GM19239 (cell line): Measurements from ENCODE around the gene FAM124B.

Experiments used
- DNase-seq: peaks from one replicate; pipeline ENCODE4 v3.0.0; 2011; ENCODE audit warnings: low spot score; ENCODE audit not compliant: insufficient read length
- FAIRE-seq: peaks from 2 replicates; lab custom pipeline; 2011; peaks lifted over from hg19 to GRCh38; lab: Jason Lieb, UNC

Gene FAM124B

DNA sequence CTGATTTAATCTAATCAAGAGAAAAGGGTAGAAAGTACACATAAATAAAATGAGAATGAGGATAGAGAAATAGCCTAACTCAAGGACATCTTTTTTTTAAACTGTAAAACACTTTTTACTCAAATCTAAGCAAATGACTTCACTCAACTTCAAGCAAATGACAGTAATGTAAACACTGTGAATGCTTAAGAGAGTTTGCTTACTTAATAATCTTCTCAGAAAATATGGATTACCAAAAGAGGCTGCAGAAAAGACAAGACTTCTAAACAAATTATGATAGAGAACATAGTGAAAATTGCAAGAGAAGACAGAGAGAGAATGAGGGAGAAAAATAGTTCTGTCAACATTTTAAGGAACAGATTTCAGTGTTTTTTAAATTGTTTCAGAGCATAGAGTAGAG is 52.5 kb downstream of the FAM124B start:
- no peak for DNase-seq
- no peak for FAIRE-seq

DNA sequence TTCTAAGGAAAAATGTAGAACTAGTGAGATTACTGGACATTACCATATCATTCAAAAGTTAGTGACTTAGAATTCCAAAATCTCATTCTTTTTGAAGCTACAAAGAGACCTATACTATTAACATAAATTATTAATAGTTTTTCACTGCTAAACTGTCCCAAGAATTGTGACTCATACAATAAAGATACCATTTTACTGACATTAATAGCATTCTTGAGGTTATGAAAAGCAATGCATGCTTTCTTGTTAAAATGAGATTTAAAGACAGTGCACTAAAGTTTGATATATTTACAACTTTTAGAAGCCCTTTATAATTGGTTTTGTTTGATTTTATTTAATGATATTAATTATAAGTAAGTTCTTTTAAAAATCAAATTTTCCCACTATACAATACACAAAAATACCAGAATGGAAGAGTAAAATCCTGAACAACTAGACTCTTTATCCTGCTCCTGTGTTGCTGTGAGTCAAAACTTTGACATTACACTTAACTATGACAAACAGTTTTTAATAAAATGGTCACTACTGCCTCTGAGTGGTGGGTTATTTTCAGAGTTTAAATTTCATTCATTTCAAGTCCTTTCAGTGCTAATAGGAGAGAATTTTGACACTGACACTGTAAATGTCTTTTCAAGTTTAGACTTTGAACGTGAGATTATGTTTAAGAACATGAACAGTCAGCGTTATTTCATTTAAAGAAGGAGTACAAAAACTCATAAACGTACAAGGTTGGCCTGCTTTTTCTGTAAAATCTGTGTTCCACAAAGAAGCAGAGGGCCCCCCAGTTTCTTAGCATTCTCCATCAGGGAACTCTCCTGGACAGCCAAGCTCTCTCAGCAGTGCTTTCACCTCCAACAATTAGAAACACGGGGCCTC is 54.5 kb downstream of the FAM124B start:
- no peak for DNase-seq
- FAIRE-seq, result no peak

DNA sequence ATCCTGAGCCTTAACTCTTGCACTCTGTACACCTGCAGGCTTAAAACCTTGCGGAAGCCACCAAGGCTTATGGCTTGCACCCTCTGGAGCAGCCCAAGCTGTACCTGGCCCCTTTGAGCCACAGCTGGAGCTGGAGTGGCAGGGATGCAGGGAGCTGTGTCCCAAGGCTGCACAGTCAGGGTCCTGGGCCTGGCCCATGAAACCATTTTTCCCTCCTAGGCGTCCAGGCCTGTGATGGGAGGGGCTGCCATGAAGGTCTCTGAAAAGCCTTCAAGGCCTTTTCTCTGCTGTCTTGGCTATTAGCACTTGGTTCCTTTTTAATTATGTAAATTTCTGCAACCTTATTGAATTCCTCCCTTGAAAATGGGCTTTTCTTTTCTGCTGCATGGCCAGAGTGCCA is 56.4 kb downstream of the FAM124B start:
- FAIRE-seq, result no peak
- no peak for DNase-seq

DNA sequence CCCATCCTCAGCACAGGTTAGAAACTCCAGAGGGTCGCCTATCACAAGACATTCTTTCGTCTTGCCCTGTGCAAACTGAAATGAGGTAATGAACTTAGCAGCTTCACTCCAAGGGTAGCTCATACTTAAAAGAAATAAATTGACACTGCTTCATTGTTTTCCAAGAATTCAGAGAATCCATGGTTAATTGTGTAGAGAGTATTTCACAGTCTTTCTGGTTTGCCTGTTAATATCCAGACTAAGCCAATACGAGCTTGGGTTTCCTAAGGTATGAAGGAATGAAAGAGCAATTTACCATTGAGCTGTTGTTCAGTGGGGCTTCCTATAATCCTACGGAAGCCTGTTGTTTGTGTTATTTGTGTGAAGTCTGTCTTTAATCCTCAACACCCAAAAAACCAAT is 58.7 kb downstream of the FAM124B start:
- no peak for DNase-seq
- no peak for FAIRE-seq

DNA sequence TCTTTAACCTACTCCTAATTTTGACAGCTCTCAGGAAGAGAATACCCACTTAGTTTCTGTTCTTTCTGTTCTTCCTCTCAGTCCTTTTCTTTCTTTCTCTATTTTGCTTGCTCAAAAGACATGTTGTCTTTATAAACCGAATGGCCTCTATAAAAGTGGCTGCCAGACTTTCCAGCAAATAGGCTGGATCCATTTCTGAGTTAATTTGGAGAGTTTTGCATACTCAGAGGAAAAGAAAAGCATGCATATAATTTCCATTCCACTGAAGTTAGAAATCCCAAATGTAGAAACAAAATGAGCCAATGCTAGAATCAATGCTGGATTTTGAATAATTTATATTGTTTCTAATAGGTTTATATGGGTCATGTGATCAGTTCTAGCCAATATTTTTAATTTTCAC is 65.9 kb downstream of the FAM124B start:
- no peak for FAIRE-seq
- DNase-seq, result no peak

DNA sequence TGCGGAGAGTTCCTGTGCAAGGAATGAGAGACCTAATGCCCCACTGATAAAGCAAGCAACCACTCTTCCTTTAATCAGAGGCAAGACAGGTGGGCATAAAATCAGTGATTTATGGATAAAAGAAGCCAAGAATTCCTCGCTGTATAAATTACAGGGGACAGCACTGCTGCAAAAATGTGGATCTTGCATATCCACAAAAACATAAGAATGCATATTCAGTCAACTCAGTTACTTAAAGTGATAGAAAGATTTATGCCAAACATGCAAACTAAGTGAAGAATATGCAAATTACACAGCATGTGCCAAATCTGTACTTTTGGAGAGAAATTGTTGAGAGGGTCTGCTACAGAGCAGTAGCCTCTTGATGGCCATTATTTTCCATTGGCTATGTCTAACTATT is 67.2 kb downstream of the FAM124B start:
- no peak for DNase-seq
- no peak for FAIRE-seq

DNA sequence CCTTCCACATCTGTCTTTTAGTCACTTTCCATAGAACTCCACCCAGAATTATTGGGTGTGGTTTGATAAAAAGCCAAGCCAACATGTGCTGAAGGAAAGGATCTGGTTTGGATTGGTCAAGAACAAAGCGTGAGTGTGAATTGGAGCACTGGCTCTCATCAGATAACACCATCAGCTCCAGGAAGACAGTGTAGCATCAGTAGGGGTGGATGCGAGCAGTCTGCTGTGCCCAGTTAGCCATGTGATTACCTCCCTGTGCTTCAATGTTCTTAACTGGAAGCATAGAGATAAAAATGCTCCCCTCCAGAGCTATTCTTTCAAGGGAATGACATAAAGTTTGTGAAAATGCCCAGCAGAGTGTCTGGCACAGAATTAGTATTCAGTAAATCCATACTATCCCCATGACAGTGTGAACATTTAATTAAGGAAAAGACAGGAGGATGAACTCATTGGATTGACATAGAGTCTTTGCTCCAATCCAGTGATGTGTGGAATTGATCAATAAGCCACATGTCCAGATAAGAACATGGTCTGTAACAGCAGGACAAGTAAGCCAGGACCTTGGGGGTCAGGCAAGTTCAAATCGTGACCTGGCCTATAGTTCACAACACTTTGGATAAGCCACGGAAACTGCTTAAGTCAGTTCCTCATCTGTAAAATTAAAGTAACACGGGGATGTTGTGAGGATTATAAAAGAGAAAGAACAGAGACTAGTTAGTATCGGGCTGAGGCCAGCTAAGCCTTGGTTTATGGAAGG is 68.0 kb downstream of the FAM124B start:
- FAIRE-seq (no peak), DNase-seq (no peak)

DNA sequence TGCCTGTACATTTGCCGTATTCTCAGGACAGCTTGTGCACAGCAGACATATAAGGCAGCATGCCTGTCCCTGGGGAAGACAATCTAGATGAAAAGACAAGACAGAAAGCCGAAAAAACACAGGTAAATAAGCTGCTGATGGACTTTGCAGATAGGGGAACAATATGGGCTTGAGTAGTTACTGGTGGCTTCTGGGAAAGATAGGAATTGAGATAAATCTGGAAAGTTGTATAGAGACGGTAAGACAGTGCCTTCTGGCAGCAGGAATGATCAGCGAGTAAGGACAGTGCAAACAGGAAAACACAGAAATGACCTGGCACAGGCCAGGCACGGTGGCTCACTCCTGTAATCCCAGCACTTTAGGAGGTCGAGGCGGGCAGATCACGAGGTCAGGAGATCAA is 70.2 kb downstream of the FAM124B start:
- no peak for FAIRE-seq
- DNase-seq, result no peak

DNA sequence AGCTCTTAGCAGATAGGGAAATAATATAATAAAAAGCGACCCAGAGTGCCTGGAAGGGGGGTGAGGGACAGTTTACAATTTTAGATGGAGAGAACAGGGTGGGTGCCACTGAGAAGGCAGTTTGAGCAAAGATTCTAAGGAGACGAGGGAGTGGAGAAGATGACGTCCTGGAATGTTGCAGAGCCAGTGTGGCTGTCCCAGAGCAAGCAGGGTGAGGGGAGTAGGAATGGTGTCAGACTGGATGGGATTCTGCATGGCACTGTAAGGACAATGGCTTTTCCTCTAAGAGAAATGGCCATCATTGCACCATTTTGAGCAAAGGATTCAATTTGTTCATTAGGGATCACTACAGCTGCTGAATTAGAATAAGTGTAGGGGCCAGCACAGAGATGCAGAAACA is 73.1 kb downstream of the FAM124B start:
- no peak for FAIRE-seq

More for the DNA sequence above, 73.1 kb downstream of the FAM124B start:
- DNase-seq, result no peak
